CD4-positive, alpha-beta T cell treated with Interleukin-4 for 1 hour (primary cell): ENCODE data around the gene P2RX7.

Experiments
- DNase-seq, 2 donors: peaks; one replicate each; pipeline ENCODE4 v3.0.0-alpha.2; 2020 to 2022

The P2RX7 gene

GRCh38 chr12:121111684-121112083 is 21.0 kb upstream of the P2RX7 start:
- no peak for DNase-seq

- no peak for DNase-seq
These were observed 20.2 kb upstream of the P2RX7 start for GRCh38 chr12:121112496-121112895.

- no peak for DNase-seq
These were observed 19.6 kb upstream of the P2RX7 start for GRCh38 chr12:121113057-121113456.

DNA sequence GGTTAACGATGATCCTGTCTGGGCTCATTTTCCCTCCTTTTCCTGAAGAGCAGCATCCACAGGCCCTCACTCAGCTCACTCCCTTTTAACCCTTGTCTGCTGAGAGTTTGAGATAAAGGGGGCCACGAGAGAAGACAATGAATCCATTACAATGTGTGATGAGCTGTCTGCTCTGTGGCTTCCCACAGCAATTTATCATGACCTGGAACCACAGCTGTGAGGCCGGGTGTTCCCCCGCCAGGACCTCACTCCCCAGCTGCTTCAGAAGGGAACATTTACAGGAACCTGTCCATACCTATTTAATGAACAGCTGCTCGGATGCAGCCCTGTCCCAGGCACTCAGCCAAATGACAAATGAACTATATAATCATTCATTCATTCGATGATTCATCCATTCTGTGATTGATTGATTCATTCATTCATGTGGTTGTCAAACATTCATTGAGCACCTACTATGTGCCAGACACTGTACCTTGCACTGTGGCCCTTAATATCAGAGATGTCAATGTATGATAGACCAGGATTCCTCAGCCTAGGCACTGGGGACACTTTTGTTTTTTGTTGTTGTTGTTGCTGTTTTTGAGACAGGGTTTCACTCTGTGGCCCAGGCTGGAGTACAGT is 18.5 kb upstream of the P2RX7 start:
- no peak for DNase-seq

DNA sequence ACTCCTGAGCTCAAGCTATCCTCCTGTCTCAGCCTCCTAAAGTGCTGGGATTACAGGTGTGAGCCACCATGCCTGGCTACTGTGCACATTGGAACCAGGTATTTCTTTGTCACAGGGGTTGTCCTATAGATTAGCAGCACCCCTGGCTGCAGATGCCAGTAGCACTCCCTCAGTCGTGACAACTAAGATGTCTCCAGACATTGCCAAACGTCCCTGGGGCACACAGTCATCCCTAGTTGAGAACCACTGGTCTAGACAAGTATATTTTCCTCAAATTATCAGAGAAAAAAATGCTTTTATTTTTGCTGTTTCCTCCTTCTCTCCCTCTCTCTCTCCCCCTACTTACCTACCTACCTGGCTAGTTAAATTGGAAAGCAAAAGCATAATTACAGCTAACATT is 17.9 kb upstream of the P2RX7 start:
- no peak for DNase-seq

- no peak for DNase-seq
These were observed 17.1 kb upstream of the P2RX7 start for GRCh38 chr12:121115530-121115929.

DNA sequence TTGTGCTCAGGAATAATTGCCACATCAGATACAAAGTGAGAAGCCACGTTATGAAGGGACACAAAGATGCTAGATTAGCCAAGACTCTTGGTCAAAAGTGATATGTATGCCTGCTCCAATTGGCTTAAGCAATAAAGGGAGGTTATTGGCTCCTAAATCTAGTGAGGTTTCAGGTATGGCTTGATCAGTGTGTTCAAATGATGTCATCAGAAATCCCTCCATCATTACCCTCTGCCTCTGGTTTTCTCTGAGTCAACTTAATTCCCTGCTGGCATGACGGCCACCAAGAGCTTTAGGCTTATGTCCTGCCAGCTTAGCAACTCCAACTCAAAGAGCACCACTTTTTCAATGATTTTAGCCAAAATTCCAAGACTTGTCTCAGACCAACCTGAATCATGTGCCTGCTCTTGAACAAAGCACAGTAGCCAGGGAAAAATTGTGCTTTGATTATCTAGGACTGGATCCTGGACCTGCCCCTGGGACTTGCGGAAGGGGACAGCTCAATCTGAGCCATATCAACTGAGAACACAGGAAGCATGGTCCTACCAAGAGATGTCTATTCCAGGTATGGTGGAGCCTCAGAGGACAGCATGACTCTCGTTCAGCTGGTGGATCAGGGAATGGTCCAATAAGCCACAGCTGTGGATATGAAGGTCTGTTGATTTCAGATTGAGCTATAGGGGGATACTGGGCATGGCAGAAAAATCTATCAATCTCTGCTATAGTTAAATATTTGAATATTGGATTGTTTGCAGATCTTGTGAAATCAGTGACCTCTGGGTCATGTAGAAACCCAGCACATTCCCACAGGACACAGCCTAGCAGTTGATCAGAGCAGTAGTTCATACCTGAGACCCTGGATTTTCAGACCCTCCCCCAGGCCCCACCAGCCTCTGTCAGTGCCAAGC is 16.1 kb upstream of the P2RX7 start:
- no peak for DNase-seq

DNA sequence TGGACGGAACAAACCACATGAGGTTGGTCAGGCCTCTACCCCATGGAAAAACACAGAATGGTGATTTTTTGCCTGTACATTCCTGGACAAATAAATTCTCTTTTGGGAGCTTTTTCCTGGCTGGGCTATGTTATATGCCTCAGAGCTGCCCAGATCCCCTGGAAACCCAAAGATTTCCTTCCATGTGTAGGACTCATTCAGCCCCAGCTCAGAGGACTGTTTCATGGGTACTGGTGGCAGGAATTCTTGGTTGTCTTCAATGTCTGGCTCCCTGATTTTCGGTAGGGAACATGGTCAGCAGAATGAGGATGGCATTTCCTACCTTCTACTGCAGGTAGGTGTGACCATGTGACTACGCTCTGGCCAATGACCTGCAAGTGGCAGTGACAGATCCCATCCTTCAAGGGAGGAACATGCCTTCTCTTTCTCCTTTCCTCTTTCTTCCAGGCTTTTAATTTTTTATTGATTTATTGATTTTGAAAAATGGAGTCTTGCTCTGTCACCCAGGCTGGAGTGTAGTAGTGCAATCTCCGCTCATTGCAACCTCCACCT is 15.4 kb upstream of the P2RX7 start:
- DNase-seq = no peak

DNA sequence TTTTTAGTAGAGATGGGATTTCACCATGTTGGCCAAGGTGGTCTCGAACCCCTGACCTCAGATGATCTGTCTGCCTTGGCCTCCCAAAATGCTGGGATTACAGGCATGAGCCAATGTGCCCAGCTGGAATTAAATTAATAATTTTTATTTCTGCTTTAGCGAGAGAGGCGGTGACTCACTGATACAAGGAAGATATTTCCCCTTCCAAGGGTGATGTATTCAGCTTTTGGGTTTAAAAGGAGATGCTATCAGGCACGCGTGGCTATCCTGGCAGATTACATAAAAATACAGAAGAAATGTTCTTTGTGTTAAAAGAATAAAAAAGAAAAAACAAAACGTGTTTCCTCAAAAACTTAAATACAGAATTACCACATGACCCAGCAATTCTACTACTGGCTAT is 12.4 kb upstream of the P2RX7 start:
- no peak for DNase-seq

GRCh38 chr12:121120989-121121755 is 11.5 kb upstream of the P2RX7 start:
- no peak for DNase-seq

- no peak for DNase-seq
These were observed 10.9 kb upstream of the P2RX7 start for GRCh38 chr12:121121805-121122204.

- no peak for DNase-seq
These were observed 9.2 kb upstream of the P2RX7 start for GRCh38 chr12:121123488-121123887.

DNA sequence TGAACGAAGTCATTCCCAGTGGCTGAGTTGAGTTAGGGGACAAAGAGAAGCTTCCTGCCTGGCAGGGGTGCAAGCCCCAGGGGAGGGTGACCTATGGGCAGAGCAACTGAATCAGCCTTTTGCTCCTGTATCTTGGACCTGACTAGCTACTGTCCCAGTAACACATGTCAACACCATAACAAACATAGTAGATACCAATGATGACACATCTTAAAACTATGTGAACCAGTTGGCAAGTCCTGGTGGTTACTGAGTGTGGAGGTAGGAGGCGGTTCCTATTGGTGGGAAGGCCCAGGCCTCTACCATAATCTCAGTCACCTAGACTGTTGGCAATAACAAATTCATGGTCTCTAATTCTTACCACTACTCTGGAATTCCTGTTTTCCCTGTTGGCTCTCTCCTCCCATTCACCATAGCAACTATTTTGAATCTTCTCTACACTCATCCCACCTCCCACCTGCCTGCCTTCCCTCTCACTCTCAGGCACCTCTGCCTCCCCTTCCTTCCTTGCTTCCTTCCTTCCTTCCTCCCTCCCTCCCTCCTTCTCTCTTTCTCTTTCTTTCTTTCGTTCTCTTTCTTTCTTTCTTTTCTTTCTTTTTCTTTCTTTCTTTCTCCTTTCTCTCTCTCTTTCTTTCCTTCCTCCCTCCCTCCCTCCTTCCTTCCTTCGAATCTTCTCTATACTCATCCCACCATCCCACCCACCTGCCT is 8.1 kb upstream of the P2RX7 start:
- DNase-seq = peak in 1 of 2 donors; percentile 7

DNA sequence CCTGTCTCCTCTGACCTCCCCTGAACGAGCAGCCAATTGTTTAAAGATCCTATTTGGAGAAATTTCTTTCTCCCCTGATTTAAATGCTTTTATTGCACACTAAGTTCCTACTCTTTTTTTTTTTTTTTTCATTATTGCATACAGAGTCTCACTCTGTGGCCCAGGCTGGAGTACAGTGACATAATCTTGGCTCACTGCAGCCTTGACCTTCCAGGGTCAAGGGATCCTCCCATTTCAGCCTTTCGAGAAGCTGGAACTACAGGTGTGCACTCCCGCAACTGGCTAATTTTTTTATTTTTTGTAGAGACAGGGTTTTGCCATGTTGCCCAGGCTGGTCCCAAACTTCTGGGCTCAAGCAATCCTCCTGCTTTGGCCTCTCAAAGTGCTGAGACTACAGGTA is 5.2 kb upstream of the P2RX7 start:
- DNase-seq = no peak

DNA sequence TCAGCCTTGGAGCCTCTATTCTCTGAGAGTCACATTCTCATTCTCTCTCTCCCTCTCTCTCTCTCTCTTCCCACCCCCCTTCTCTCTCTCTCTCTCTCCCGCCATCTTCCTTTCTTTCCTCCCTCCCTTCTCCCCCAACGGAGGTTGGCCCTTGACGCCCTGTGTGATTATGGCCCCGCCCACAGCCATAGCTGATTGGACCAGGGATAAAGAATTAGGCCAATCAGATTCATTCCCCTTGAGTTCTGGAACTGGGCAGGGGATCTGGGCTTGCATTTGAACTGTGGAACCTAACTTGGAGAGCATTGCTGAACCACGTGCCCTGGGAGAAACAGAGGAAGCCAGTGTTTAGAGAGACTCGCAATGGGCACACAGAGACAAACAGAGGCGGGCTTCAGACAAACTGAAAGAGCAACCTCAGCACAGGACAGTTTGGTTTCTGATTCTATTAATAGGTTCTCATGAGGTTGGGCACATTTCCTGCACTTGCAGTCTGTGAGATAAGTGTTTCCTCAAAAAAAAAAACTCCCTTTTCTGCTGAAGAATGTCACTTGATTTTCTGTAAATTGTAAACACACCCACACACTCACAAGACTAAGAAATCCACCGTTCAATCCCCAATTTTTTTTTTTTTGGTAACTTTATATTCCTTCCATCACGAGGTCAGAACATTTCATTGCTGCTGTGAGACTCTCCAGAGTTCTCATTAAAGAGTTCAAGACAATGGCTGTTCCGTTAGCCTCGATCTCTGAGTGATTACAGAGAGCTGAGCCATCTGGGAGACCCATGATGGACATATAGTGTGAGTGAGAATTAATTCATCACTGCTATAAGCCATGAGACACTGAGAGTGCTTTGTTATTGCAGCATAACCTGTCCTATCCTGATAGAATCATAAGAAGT is 3.5 kb upstream of the P2RX7 start:
- DNase-seq = peak; percentile 92 to 93

DNA sequence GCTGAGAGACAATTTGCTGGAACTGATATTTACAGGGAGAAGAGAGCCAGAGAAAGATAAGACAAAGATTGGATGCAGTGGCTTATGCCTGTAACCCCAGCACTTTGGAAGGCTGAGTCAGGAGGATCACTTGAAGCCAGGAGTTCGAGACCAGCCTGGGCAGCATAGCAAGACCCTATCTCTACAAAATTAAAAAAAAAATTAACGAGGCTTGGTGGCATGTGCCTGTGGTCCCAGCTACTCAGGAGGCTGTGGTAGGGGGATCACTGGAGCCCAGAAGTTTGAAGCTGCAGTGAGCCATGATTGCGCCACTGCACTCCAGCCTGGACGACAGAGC is 2.9 kb upstream of the P2RX7 start:
- DNase-seq = no peak

- no peak for DNase-seq
These were observed 1.8 kb upstream of the P2RX7 start for GRCh38 chr12:121130866-121131373.

GRCh38 chr12:121131941-121132341 is 735 bp upstream of the P2RX7 start:
- no peak for DNase-seq

- DNase-seq = no peak
These were observed 1.2 kb downstream of the P2RX7 start for GRCh38 chr12:121133838-121134237.

GRCh38 chr12:121135320-121135719 is 2.6 kb downstream of the P2RX7 start:
- no peak for DNase-seq

- DNase-seq = no peak
These were observed 4.8 kb downstream of the P2RX7 start for GRCh38 chr12:121137512-121137911.

DNA sequence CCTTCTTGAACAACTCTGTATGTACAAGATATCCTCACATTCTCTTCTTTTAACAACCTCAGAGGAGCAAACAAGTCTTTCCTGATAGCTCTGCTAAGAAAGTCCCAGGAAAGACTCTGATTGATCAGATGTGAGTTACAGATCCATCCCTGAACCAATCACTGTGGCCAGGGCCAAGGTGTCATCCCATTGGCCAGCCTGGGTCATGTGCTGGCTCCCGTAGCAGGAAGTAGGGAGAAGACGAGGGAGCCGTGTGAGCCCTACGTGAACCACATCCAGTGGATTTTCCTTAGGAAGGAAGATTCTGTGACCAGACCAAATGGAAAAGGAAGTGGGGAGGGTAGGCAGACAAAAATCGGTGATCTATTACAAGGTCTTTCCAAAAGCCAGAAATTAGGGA is 5.6 kb downstream of the P2RX7 start:
- DNase-seq = no peak
